ENCODE measurements around the gene KRTAP5-2. TPM values are rescaled to one million over a fixed set of nuclear protein-coding genes. Genes with fewer than 3 reads are reported as not detected.

The KRTAP5-2 gene
- total and polyA plus RNA-seq, 7 experiments from 2014 or later: not detected

DNA sequence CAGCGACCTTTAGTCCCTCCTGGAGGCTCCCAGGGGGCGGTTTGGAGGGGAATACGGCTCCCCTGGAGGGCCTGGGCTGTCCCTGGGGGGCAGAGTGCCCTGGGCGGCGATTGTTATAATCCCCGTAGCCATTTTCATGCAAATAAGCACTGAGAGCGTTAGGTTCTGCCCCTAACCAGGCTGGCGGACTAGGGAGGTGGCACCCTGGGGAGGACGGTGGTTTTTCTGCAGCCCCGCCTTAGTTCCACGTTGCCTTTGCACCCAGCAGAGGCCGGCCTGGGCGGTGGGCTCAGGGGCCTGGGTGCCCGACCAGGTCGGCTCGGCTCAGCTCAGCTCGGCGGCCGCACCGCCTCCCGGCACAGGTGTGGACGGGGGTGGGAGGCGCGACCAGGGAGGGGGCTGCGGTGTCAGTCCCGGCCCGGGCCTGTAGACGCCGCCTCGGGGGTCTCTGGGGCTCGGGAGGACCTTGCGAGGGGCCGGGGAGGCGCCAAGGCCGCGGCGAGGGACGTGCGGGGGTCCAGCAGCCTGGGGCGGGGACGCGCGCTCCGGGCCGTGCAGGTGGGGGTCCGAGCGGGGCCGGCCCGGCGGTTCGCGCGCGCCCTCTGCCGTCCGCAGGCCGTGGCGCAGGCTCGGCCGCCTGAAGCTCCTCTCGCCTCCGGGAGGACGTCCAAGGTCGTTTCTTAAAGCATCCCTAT, 23.7 kb downstream of the KRTAP5-2 start:
- Mint-ChIP-seq H3K4me3 (peak overlapping the region; percentile 14 to 87 (median 80)), H3K9me3 (peaks cover 0 to 12% (median 7%) of the 10 kb centered on the region in 11 donors), H3K27ac (peak overlapping the region in 7 of 9 donors; percentile 21 to 90 (median 78)), H3K27me3 (peaks cover 0 to 44% (median 3%) of the 10 kb centered on the region in 5 donors), H3K36me3 (peaks cover 0 to 4% (median 4%) of the 10 kb centered on the region in 5 donors), H3K4me1 (peaks cover 0 to 18% (median 9%) of the 10 kb centered on the region in 7 donors)
- ChIA-PET POLR2A (interaction anchor here (0.5 to 3.4 kb wide), 7 partner anchors 9 to 312 kb away, joined by 3 to 26 read pairs (median 4); no protein-coding TSS in a partner anchor), CTCF (interaction anchor here (0.7 to 2.8 kb wide), 24 partner anchors 10 to 460 kb away, joined by 3 to 30 read pairs (median 4); no protein-coding TSS in a partner anchor)
- H3K27ac ChIP-seq (ENCODE audit: low read depth, low read length): peak overlapping the region; percentile 90
- DNase-seq: peak; percentile 37 to 76 (median 61)
- H3K4me1 ChIP-seq (ENCODE audit: control insufficient read depth in 2 of 2, insufficient read depth in 2 of 2, low read length in 2 of 2): peaks cover 19 to 25% of the 10 kb centered on the region in 2 donors
- peaks cover 0 to 6% (median 0%) of the 10 kb centered on the region in 3 experiments for H3K36me3 ChIP-seq (ENCODE audit: control insufficient read depth in 2 of 3, insufficient read depth in 3 of 3, low read length in 3 of 3)
- H3K27me3 ChIP-seq (ENCODE audit: control insufficient read depth in 2 of 2, insufficient read depth in 2 of 2, low read length in 2 of 2): no peaks in the 10 kb centered on the region
- intact Hi-C loops (cut with micrococcal nuclease): loop anchor here (1.0 to 10.0 kb wide), 12 partner anchors 28 to 828 kb away; partner anchors contain the start of genes TOLLIP (in 2 of the 2), KRTAP5-5 (in 1 of the 2), LSP1 (in 1 of the 2) and TSSC4 (in 1 of the 2)
- ATAC-seq: peak; percentile 53
- peak overlapping the region; percentile 63 for H3K4me3 ChIP-seq (ENCODE audit: low read length)
- H3K9me3 ChIP-seq (ENCODE audit: control insufficient read depth in 2 of 3, low read length in 3 of 3): peaks cover 0 to 6% (median 0%) of the 10 kb centered on the region in 3 experiments

GRCh38 chr11:1573903-1574237, 24.2 kb downstream of the KRTAP5-2 start:
- ATAC-seq (no peak), DNase-seq (peak in 2 of 9 donors; percentile 27 to 35)
- H3K27me3 Mint-ChIP-seq: peaks cover 0 to 44% (median 3%) of the 10 kb centered on the region in 5 donors
- H3K4me3 Mint-ChIP-seq: peak overlapping the region; percentile 14 to 87 (median 80)
- H3K9me3 Mint-ChIP-seq: peaks cover 0 to 10% (median 5%) of the 10 kb centered on the region in 11 donors
- H3K4me1 ChIP-seq (ENCODE audit: control insufficient read depth in 2 of 2, insufficient read depth in 2 of 2, low read length in 2 of 2): peaks cover 19 to 25% of the 10 kb centered on the region in 2 donors
- ChIA-PET CTCF (interaction anchor here (0.7 to 2.8 kb wide), 9 partner anchors 9 to 285 kb away, joined by 3 to 30 read pairs (median 4); no protein-coding TSS in a partner anchor), POLR2A (interaction anchor here (0.6 to 3.4 kb wide), 6 partner anchors 8 to 311 kb away, joined by 3 to 26 read pairs (median 4); no protein-coding TSS in a partner anchor)
- peak overlapping the region; percentile 63 for H3K4me3 ChIP-seq (ENCODE audit: low read length)
- intact Hi-C loops (cut with micrococcal nuclease): loop anchor here (1.0 to 10.0 kb wide), 13 partner anchors 28 to 828 kb away; partner anchors contain the start of genes TOLLIP (in 2 of the 2), BRSK2 (in 1 of the 2), KRTAP5-5 (in 1 of the 2) and LSP1 (in 1 of the 2)
- peaks cover 0 to 6% (median 0%) of the 10 kb centered on the region in 3 experiments for H3K9me3 ChIP-seq (ENCODE audit: control insufficient read depth in 2 of 3, low read length in 3 of 3)
- peak overlapping the region in 8 of 9 donors; percentile 21 to 90 (median 82) for H3K27ac Mint-ChIP-seq
- H3K27me3 ChIP-seq (ENCODE audit: control insufficient read depth in 2 of 2, insufficient read depth in 2 of 2, low read length in 2 of 2): no peaks in the 10 kb centered on the region
- H3K27ac ChIP-seq (ENCODE audit: low read depth, low read length): peak overlapping the region; percentile 90
- peaks cover 0 to 6% (median 0%) of the 10 kb centered on the region in 3 experiments for H3K36me3 ChIP-seq (ENCODE audit: control insufficient read depth in 2 of 3, insufficient read depth in 3 of 3, low read length in 3 of 3)
- H3K4me1 Mint-ChIP-seq: peaks cover 0 to 21% (median 9%) of the 10 kb centered on the region in 7 donors
- peaks cover 0 to 4% (median 4%) of the 10 kb centered on the region in 5 donors for H3K36me3 Mint-ChIP-seq

- POLR2A ChIA-PET: interaction anchor here (0.6 to 3.4 kb wide), 6 partner anchors 8 to 310 kb away, joined by 3 to 26 read pairs (median 4); no protein-coding TSS in a partner anchor
- intact Hi-C loops (cut with micrococcal nuclease): loop anchor here (2.0 to 10.0 kb wide), 6 partner anchors 36 to 829 kb away; partner anchors contain the start of genes BRSK2 (in 1 of the 2), LSP1 (in 1 of the 2), TOLLIP (in 1 of the 2) and TSSC4 (in 1 of the 2)
These were observed 24.8 kb downstream of the KRTAP5-2 start for GRCh38 chr11:1573077-1573902.

DNA sequence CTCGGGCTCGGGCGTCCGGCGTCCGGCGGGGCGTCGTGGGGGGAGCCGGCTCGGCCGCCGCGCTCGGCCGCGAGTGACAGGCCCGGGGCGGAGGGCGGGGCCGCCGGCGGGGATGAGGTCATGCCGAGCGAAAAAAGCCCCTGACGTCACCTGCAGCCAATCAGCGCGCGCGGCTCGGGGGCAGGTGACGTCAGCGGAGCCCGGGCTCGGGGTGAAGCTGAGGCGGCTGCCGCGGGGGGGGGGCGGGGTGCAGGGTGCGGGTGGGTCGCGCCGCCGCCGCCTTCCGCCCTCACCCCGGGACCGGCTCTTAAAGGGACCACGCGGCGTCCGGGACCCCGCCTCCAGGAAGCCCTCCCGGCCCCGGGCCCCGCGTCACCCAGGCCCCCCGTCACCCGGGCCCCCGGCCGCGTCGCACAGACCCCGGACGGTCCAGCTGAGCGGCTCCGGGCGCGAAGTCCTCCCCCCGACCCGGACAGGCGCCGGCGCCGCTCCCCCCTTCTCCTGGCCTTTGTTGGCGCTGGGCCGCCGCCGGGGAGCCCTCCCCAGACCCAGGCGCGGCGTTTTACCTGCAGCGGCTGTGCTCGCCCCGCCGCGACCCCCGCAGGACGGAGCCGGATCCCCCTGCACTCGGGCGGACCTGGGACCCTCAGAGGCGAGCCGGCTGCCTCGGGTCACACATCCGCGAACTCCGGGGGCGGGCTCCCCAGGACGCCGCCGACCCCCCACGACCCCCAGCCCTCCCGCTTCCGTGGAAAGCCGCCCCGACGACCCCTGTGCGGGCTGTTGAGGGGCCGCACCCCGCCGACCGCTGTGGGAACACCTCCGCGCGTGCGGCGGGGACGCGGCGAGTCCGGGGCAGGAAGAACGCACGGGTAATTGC, 25.7 kb downstream of the KRTAP5-2 start, which contains the start of gene DUSP8:
TSS of gene DUSP8 (minus strand) at position 75 of the 880 bp plus-strand sequence. CDS start 6,445 bp downstream, outside the sequence.
- intact Hi-C loops (cut with micrococcal nuclease): loop anchor here (2.0 to 10.0 kb wide), 6 partner anchors 35 to 830 kb away; partner anchors contain the start of genes BRSK2 (in 1 of the 2), LSP1 (in 1 of the 2), TOLLIP (in 1 of the 2) and TSSC4 (in 1 of the 2)
- Mint-ChIP-seq H3K27ac (peak within 1 kb of the TSS in 7 of 9 donors; percentile 43 to 91 (median 84)), H3K36me3 (no peaks in the 10 kb centered on the region), H3K9me3 (no peaks in the 10 kb centered on the region), H3K4me3 (peak within 1 kb of the TSS; percentile 7 to 87 (median 82)), H3K27me3 (peaks cover 0 to 41% (median 3%) of the 10 kb centered on the region in 5 donors), H3K4me1 (peaks cover 2 to 22% (median 9%) of the 10 kb centered on the region in 7 donors)
- peaks cover 0 to 6% (median 0%) of the 10 kb centered on the region in 3 experiments for H3K36me3 ChIP-seq (ENCODE audit: control insufficient read depth in 2 of 3, insufficient read depth in 3 of 3, low read length in 3 of 3)
- H3K27me3 ChIP-seq (ENCODE audit: control insufficient read depth in 2 of 2, insufficient read depth in 2 of 2, low read length in 2 of 2): no peaks in the 10 kb centered on the region
- ChIA-PET POLR2A (interaction anchor here (3.2 to 3.4 kb wide), 2 partner anchors 17 to 26 kb away, joined by 21 to 26 read pairs; no protein-coding TSS in a partner anchor), CTCF (interaction anchor here (0.6 to 2.8 kb wide), 6 partner anchors 8 to 279 kb away, joined by 3 to 30 read pairs (median 6); partner anchors contain the start of gene KRTAP5-2)
- ATAC-seq (peak; percentile 74), DNase-seq (peak; percentile 91 to 97 (median 94))
- peaks cover 25 to 32% of the 10 kb centered on the region in 2 donors for H3K4me1 ChIP-seq (ENCODE audit: control insufficient read depth in 2 of 2, insufficient read depth in 2 of 2, low read length in 2 of 2)
- H3K27ac ChIP-seq (ENCODE audit: low read depth, low read length): peak within 1 kb of the TSS; percentile 90
- H3K9me3 ChIP-seq (ENCODE audit: control insufficient read depth in 2 of 3, low read length in 3 of 3): no peaks in the 10 kb centered on the region
- peak within 1 kb of the TSS; percentile 63 for H3K4me3 ChIP-seq (ENCODE audit: low read length)

More at GRCh38 chr11:1573077-1573902, 24.8 kb downstream of the KRTAP5-2 start:
- peak in 7 of 9 donors; percentile 30 to 56 (median 40) for DNase-seq
- peak; percentile 2 for ATAC-seq
- Mint-ChIP-seq H3K9me3 (peaks cover 0 to 4% (median 2%) of the 10 kb centered on the region in 11 donors), H3K4me1 (peaks cover 0 to 22% (median 9%) of the 10 kb centered on the region in 7 donors), H3K36me3 (peaks cover 0 to 4% (median 3%) of the 10 kb centered on the region in 5 donors), H3K4me3 (peak overlapping the region; percentile 14 to 87 (median 80)), H3K27ac (peak overlapping the region; percentile 18 to 90 (median 78)), H3K27me3 (peaks cover 0 to 44% (median 3%) of the 10 kb centered on the region in 5 donors)
- Histone ChIP-seq H3K4me3 (ENCODE audit: low read length) (peak overlapping the region; percentile 63), H3K9me3 (ENCODE audit: control insufficient read depth in 2 of 3, low read length in 3 of 3) (peaks cover 0 to 2% (median 0%) of the 10 kb centered on the region in 3 experiments), H3K4me1 (ENCODE audit: control insufficient read depth in 2 of 2, insufficient read depth in 2 of 2, low read length in 2 of 2) (peaks cover 24 to 25% of the 10 kb centered on the region in 2 donors), H3K36me3 (ENCODE audit: control insufficient read depth in 2 of 3, insufficient read depth in 3 of 3, low read length in 3 of 3) (peaks cover 0 to 6% (median 0%) of the 10 kb centered on the region in 3 experiments), H3K27ac (ENCODE audit: low read depth, low read length) (peak overlapping the region; percentile 90), H3K27me3 (ENCODE audit: control insufficient read depth in 2 of 2, insufficient read depth in 2 of 2, low read length in 2 of 2) (no peaks in the 10 kb centered on the region)
- CTCF ChIA-PET: interaction anchor here (0.7 to 2.8 kb wide), 8 partner anchors 8 to 284 kb away, joined by 3 to 30 read pairs (median 4); no protein-coding TSS in a partner anchor

DNA sequence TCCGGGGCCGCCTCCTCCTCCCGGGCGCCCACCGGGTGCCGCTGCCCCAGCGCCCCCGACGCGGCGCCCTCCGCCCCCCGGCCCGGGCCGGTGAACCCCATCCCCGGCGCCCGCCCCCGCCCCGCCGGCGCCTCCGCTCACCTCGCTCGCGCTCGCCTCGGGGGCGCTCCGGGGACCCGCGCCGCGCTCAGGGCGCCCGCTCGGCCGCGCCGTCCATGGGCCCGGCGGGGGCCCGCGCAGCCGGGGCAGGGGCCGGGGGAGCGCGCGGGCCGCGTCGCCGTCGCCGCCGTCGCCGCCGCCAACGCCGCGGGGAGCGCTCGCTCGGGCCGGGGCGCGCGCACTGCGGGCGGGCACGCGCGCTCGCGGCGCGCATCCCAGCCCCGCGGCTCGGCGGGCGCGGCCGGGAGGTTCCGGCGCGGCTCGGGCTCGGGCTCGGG, 26.3 kb downstream of the KRTAP5-2 start:
- intact Hi-C loops (cut with micrococcal nuclease): loop anchor here (2.0 to 10.0 kb wide), 6 partner anchors 34 to 831 kb away; partner anchors contain the start of genes BRSK2 (in 1 of the 2), LSP1 (in 1 of the 2), TOLLIP (in 1 of the 2) and TSSC4 (in 1 of the 2)
- Mint-ChIP-seq H3K27ac (no peak overlapping the region), H3K4me1 (peaks cover 2 to 22% (median 9%) of the 10 kb centered on the region in 7 donors), H3K36me3 (no peaks in the 10 kb centered on the region), H3K9me3 (no peaks in the 10 kb centered on the region), H3K4me3 (peak overlapping the region in 1 of 10 donors; percentile 87), H3K27me3 (peaks cover 0 to 40% (median 3%) of the 10 kb centered on the region in 5 donors)
- Histone ChIP-seq H3K27ac (ENCODE audit: low read depth, low read length) (peak overlapping the region; percentile 87), H3K36me3 (ENCODE audit: control insufficient read depth in 2 of 3, insufficient read depth in 3 of 3, low read length in 3 of 3) (peaks cover 0 to 6% (median 0%) of the 10 kb centered on the region in 3 experiments), H3K4me3 (ENCODE audit: low read length) (no peak overlapping the region), H3K27me3 (ENCODE audit: control insufficient read depth in 2 of 2, insufficient read depth in 2 of 2, low read length in 2 of 2) (no peaks in the 10 kb centered on the region), H3K4me1 (ENCODE audit: control insufficient read depth in 2 of 2, insufficient read depth in 2 of 2, low read length in 2 of 2) (peaks cover 25 to 32% of the 10 kb centered on the region in 2 donors), H3K9me3 (ENCODE audit: control insufficient read depth in 2 of 3, low read length in 3 of 3) (no peaks in the 10 kb centered on the region)
- ChIA-PET POLR2A (interaction anchor here (2.2 to 3.4 kb wide), 2 partner anchors 17 kb away, joined by 8 to 26 read pairs; no protein-coding TSS in a partner anchor), CTCF (interaction anchor here (0.6 kb wide), 1 partner anchor 26 kb away, joined by 3 read pairs; the partner anchor contains the start of gene KRTAP5-2)
- DNase-seq (no peak), ATAC-seq (no peak)
